GM12801 (cell line): ENCODE measurements around the gene TIGD1.

Experiments used
- CTCF ChIP-seq: IDR thresholded peaks from one replicate; pipeline ENCODE4 v1.5.1; 2011; ENCODE audit warnings: control low read depth; ENCODE audit not compliant: insufficient read length; ENCODE audit errors: extremely low read depth

Gene TIGD1

DNA sequence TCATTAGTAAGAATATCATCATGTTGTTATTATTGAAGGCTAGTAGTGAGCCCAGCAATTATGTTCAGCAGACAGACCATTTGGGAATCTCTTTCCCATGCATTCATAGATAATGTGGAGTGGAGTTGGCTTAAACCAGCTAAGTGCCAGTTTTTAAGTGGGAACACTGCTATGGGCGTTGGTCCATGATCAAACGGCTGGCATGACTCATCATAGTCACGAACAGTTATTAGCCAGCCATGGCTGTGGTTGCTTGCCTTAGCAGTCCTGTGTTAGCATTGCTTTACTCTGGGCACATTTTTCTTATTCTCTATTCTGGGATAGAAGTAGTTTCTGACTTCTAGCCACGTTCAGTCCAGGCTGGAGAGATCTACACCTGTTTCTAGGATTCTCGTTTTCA lies 17.8 kb upstream of the TIGD1 start:
- TF ChIP-seq CTCF, result no peak

- no peak for TF ChIP-seq CTCF
Measured at GRCh38 chr2:232567721-232568120, 17.4 kb upstream of the TIGD1 start.

DNA sequence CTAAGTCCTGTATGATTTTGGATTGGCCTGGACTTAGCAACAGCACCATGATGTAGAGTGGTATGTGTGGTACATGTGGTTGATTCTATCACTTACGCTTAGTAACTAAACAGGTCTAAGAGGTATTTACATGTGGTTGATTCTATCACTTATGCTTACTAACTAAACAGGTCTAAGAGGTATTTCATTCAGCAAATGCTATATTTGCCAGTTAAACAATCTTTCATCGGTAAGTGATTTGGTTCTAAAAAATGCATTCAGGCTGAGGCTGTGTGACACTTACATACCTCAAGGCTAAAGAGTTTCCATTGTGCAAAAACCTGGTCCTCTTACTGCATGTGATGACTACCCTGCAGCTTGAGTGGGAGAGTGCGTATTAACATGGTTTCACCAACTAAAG lies 13.2 kb upstream of the TIGD1 start:
- TF ChIP-seq CTCF, result no peak

GRCh38 chr2:232562515-232563151 lies 12.3 kb upstream of the TIGD1 start:
- TF ChIP-seq CTCF, result no peak

- no peak for TF ChIP-seq CTCF
Measured at GRCh38 chr2:232556426-232556825, 6.1 kb upstream of the TIGD1 start.

- TF ChIP-seq CTCF, result no peak
Measured at GRCh38 chr2:232551776-232552175, 1.4 kb upstream of the TIGD1 start.

DNA sequence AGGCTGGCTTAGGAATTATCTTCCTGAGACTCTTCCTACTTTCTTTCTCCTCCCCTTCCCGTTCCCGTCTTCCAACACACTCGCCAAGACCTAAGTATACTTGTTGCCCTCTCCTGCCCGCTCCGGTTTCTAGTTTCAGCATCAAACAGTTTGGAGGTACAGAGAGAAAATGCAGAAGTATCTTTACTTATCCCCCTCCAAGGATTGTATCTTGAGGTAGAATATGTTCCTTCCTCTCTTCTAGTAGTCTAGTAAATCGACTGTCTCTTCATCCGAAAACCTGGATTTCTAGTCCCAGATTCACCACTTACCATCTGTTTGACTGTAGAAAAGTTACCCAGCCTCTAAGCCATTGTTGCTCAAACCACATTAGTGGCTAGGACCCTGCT lies 887 bp upstream of the TIGD1 start:
- no peak for TF ChIP-seq CTCF
